HepG2 (cell line): ENCODE measurements around the gene GPR183. TPM values are rescaled to one million over a fixed set of nuclear protein-coding genes. Genes with fewer than 3 reads are reported as not detected.

ENCODE experiments used
- ARID5B ChIP-seq: IDR thresholded peaks from 2 replicates; pipeline ENCODE4 v1.4.0; 2020; ENCODE audit warnings: mild to moderate bottlenecking, missing genetic modification reagents
- GATA4 ChIP-seq: sonication (generic); IDR thresholded peaks from 2 replicates; pipeline ENCODE4 v1.6.1; 2016; ENCODE audit warnings: antibody characterized with exemption, low read depth, borderline replicate concordance
- GMEB2 ChIP-seq: IDR thresholded peaks from 2 replicates; pipeline ENCODE4 v1.6.1; 2016; ENCODE audit warnings: missing biosample characterization, missing genetic modification reagents, low read depth
- HINFP ChIP-seq: sonication (generic); formaldehyde crosslinking; IDR thresholded peaks from 2 replicates; pipeline ENCODE4 v1.4.0; 2020; ENCODE audit warnings: low read depth, mild to moderate bottlenecking, missing genetic modification reagents
- HNF1B ChIP-seq: sonication (generic); formaldehyde crosslinking; IDR thresholded peaks from 2 replicates; pipeline ENCODE4 v1.5.1; 2020; ENCODE audit warnings: mild to moderate bottlenecking, moderate library complexity, missing genetic modification reagents
- SYNCRIP ChIP-seq: fragments of 200-400 bp; formaldehyde crosslinking; IDR thresholded peaks from 2 replicates; pipeline ENCODE4 v1.6.1; 2018; ENCODE audit warnings: mild to moderate bottlenecking, low read depth, low read length; ENCODE audit not compliant: insufficient read depth
- ZNF572 ChIP-seq: sonication (generic); formaldehyde crosslinking; IDR thresholded peaks from 2 replicates; pipeline ENCODE4 v1.5.1; 2020; ENCODE audit warnings: mild to moderate bottlenecking, missing genetic modification reagents
- ZNF670 ChIP-seq: sonication (generic); formaldehyde crosslinking; IDR thresholded peaks from 2 replicates; pipeline ENCODE4 v1.8.0; 2022; ENCODE audit warnings: mild to moderate bottlenecking, missing genetic modification reagents, borderline replicate concordance
- ZNF766 ChIP-seq: sonication (generic); formaldehyde crosslinking; IDR thresholded peaks from 2 replicates; pipeline ENCODE4 v1.5.0; 2020; ENCODE audit warnings: missing genetic modification reagents, borderline replicate concordance
- ZSCAN5A ChIP-seq: sonication (generic); formaldehyde crosslinking; IDR thresholded peaks from 2 replicates; pipeline ENCODE4 v1.8.0; 2022; ENCODE audit warnings: mild to moderate bottlenecking, missing genetic modification reagents, borderline replicate concordance
- polyA plus RNA-seq, 8 experiments: library from polyadenylated mRNA; depleted of rRNA in 3 of 8; stranded (reverse) in 7 of 8; unstranded in 1 of 8; fragments of >200 nt; fragmentation: Illumina TruSeq in 4 of 8; extraction: Trizol in 4 of 8; gene quantifications; 2 replicates each; pipeline versions ENCODE4 v1.2.1 to v1.2.3, GENCODE V29; 2011 to 2016; ENCODE audit warnings: low read depth in 4 of 8, missing spikeins in 1 of 8, mixed read lengths in 1 of 8; ENCODE audit not compliant: insufficient read depth in 1 of 8
- total RNA-seq, 5 experiments: library from RNA; depleted of rRNA; stranded (reverse); fragments of >200 nt; fragmentation: Illumina TruSeq; extraction: Trizol; gene quantifications; 2 replicates each; pipeline ENCODE4 v1.2.3, GENCODE V29; 2016; ENCODE audit warnings: low read depth in 1 of 5

The GPR183 gene
- total and polyA plus RNA-seq, 2 of the 13 experiments (the other 11 are each of a cell fraction or from before 2014, with no cell fraction given), result not detected

- TF ChIP-seq GMEB2 (CRISPR knock-in tag) (no peak), ZNF766 (CRISPR knock-in tag) (no peak), ZSCAN5A (CRISPR knock-in tag) (0 out of 2 replicates have a peak, but pooled peaks have one; percentile 32), ARID5B (CRISPR knock-in tag) (no peak), ZNF670 (CRISPR knock-in tag) (no peak), SYNCRIP (no peak), ZNF572 (CRISPR knock-in tag) (no peak), GATA4 (no peak), HNF1B (CRISPR knock-in tag) (peak; percentile 19; the same call in 1 of the 2 replicates), HINFP (CRISPR knock-in tag) (no peak)
These were observed 21.6 kb downstream of the GPR183 start (continued) for GRCh38 chr13:99285432-99286182.
